Neural cell (in vitro differentiated cells): ENCODE data around the gene OXER1.

ENCODE experiments used
- EP300 ChIP-seq: fragments of 450-650 bp; conservative IDR thresholded peaks from 2 replicates; pipeline ENCODE4 v1.6.1; 2014; ENCODE audit warnings: antibody characterized with exemption, mild to moderate bottlenecking, moderate library complexity; ENCODE audit not compliant: poor library complexity, severe bottlenecking
- TAF1 ChIP-seq: IDR thresholded peaks from 2 replicates; pipeline ENCODE4 v1.6.1; 2012; ENCODE audit warnings: low read depth
- TF ChIP-seq, protein P1 (sequence below): fragments of 450-650 bp; IDR thresholded peaks from 2 replicates; pipeline ENCODE4 v1.5.1; 2014; ENCODE audit warnings: antibody characterized with exemption, mild to moderate bottlenecking, moderate library complexity; ENCODE audit not compliant: poor library complexity, severe bottlenecking

DNA sequence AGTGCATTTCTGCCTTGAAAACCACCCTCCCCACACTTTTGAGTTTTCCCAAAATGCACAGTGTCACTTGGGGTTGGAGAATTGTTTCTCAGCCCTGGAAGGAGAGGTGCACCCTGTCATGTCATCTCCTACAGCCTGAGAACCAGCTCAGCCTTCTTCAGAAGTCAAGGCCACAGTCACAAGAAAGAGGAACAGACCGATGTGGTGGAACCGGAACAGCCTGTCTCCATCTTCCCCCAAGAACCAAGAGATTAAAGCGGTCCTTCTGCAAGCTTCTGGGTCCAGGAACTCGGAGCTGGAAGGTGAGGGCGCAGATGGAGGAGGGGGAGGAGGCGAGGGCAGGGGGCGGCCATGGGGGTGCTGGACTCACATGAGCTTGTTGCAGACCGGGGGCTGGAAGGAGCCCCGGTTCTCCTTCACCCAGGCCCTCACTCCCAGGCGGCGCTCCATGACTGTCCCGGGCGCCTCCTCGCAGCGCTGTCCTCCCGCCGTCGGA is 28.2 kb upstream of the OXER1 start:
- TF ChIP-seq, protein P1, sequence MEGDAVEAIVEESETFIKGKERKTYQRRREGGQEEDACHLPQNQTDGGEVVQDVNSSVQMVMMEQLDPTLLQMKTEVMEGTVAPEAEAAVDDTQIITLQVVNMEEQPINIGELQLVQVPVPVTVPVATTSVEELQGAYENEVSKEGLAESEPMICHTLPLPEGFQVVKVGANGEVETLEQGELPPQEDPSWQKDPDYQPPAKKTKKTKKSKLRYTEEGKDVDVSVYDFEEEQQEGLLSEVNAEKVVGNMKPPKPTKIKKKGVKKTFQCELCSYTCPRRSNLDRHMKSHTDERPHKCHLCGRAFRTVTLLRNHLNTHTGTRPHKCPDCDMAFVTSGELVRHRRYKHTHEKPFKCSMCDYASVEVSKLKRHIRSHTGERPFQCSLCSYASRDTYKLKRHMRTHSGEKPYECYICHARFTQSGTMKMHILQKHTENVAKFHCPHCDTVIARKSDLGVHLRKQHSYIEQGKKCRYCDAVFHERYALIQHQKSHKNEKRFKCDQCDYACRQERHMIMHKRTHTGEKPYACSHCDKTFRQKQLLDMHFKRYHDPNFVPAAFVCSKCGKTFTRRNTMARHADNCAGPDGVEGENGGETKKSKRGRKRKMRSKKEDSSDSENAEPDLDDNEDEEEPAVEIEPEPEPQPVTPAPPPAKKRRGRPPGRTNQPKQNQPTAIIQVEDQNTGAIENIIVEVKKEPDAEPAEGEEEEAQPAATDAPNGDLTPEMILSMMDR = no peak
- no peak for TF ChIP-seq TAF1
- TF ChIP-seq EP300 = no peak
